NCI-H82 treated with DMSO at 0.1 percent for 48 hours (cell line): ENCODE results near the gene CANX.

ENCODE experiments used
- DNase-seq: peaks from one replicate; lab custom pipeline; 2025; ENCODE audit not compliant: unreplicated experiment; lab: John Stamatoyannopoulos, UW

The CANX gene

GRCh38 chr5:179773686-179774040, 74.9 kb downstream of the CANX start:
- no peak for DNase-seq

DNA sequence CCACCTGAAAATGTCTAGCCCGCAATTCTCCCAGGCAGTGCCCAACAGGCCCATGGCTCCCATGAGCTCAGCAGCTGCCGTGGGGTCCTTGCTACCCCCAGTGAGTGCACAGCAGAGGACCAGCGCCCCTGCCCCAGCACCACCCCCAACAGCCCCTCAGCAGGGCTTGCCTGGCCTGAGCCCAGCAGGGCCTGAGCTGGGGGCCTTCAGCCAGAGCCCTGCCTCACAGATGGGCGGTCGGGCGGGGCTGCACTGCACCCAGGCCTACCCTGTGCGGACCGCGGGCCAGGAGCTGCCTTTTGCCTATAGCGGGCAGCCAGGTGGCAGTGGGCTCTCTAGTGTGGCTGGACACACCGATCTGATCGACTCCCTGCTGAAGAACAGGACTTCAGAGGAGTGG, 75.7 kb downstream of the CANX start:
- DNase-seq, result no peak

DNA sequence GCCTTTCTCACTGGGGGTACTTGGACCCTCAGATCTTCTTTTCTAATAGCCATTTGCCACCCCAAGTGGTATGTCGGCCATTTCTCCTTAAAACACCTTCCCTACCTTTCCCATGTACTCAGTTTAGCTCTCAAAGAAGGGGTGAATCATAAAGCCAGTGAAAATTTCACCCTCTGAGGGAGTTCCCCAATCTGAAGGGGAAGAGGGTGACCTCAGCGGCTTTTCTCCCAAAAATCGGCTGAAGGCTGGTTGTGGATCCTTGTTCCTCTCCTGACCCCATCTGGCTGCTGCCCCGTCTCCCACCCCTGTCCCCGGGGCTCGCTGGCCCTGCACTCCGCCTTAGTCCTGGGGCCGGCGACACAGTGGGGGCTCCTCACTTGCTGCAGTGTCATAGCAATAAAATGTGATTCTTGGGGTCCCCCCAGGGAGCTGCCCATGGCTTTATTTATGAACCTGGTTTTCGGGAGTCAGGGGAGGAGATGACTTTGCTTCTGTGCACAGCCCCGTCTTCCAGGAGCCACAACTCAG, 77.7 kb downstream of the CANX start:
- no peak for DNase-seq

DNA sequence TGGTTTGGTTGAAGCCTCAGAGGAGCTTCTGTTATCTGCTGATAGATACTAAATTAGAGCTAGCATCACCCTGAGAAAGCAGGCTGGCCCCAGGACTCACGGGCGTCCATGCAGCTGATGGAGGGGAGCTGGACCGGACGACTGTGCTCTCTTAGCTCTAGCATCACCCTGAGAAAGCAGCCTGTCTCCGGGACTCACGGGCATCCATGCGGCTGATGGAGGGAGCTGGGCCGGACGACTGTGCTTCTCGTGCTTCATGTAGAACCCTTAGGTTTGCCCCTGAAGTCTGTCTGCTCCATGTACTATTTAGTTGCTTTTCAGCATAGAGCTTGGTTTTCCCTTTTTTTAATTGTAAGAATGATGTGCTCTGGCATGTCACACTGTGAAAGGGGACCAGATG, 78.7 kb downstream of the CANX start:
- DNase-seq, result no peak

GRCh38 chr5:179777909-179778308, 79.1 kb downstream of the CANX start:
- DNase-seq, result no peak

GRCh38 chr5:179778591-179778990, 79.8 kb downstream of the CANX start:
- DNase-seq, result no peak

- no peak for DNase-seq
These were observed 81.1 kb downstream of the CANX start for GRCh38 chr5:179779826-179780225.

- no peak for DNase-seq
These were observed 81.6 kb downstream of the CANX start for GRCh38 chr5:179780362-179780761.
